Gastrocnemius medialis (tissue), 4 donors: ENCODE data around the gene CDH4.

ENCODE experiments used
- POLR2A ChIP-seq, 2 donors: fragments of 450-650 bp; IDR thresholded peaks; one replicate each; pipeline ENCODE4 v1.6.1; 2017; ENCODE audit warnings: antibody characterized with exemption in 2 of 2, mild to moderate bottlenecking in 2 of 2, moderate library complexity in 2 of 2
- TF ChIP-seq, protein P1 (sequence below), 5 experiments: fragments of 450-650 bp in 3 of 5; fragments of 200-600 bp in 2 of 5; sonication (generic) in 2 of 5; IDR thresholded peaks in 4 of 5; conservative IDR thresholded peaks in 1 of 5; 1 replicate in 4 of 5; 2 replicates in 1 of 5; pipeline ENCODE4 v1.5.1; 2016 to 2019; ENCODE audit warnings: antibody characterized with exemption in 5 of 5, mild to moderate bottlenecking in 3 of 5, moderate library complexity in 3 of 5

DNA sequence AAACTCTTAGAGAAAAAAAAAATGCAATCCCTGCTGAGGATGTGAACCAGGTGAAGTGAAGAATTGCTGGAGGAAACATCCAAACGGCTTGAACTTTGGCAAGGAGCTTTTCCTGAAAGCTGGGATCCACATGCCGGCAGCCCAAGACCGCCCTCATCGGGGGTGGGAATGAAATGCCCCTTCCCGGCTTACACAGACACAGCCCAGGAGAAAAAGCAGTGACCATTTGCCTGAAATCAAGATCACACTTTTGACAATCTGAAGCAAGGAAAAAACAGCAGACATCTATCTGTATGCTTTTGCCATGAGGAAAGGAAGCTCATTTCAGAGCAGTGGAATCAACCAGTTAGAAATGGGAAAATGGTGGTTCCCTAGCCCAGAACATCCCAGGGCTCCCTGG, 559.1 kb downstream of the CDH4 start:
- TF ChIP-seq POLR2A (IDR thresholded peaks at IDR 0.05) = no peak
- TF ChIP-seq, protein P1, sequence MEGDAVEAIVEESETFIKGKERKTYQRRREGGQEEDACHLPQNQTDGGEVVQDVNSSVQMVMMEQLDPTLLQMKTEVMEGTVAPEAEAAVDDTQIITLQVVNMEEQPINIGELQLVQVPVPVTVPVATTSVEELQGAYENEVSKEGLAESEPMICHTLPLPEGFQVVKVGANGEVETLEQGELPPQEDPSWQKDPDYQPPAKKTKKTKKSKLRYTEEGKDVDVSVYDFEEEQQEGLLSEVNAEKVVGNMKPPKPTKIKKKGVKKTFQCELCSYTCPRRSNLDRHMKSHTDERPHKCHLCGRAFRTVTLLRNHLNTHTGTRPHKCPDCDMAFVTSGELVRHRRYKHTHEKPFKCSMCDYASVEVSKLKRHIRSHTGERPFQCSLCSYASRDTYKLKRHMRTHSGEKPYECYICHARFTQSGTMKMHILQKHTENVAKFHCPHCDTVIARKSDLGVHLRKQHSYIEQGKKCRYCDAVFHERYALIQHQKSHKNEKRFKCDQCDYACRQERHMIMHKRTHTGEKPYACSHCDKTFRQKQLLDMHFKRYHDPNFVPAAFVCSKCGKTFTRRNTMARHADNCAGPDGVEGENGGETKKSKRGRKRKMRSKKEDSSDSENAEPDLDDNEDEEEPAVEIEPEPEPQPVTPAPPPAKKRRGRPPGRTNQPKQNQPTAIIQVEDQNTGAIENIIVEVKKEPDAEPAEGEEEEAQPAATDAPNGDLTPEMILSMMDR (IDR thresholded peaks at IDR 0.05 in 4 of 5, conservative IDR thresholded peaks at IDR 0.05 in 1 of 5) = no peak
